ENCODE data around the gene METTL18. TPM values are rescaled to one million over a fixed set of nuclear protein-coding genes. Genes with fewer than 3 reads are reported as not detected.

Gene METTL18
- total RNA-seq, 1 donor from 2014 or later, result 12.7 TPM

- no peak for TF ChIP-seq CTCF (IDR thresholded peaks at IDR 0.05; ENCODE audit: unreplicated experiment)
- Mint-ChIP-seq H3K9me3 (ENCODE audit: low read depth) (peaks cover 16% of the 10 kb centered on the region), H3K4me3 (ENCODE audit: low read depth) (no peak overlapping the region), H3K27ac (no peak overlapping the region), H3K36me3 (ENCODE audit: insufficient read depth) (peaks cover 1% of the 10 kb centered on the region), H3K27me3 (no peaks in the 10 kb centered on the region), H3K4me1 (ENCODE audit: low read depth) (peaks cover 20% of the 10 kb centered on the region)
- no peak for DNase-seq (ENCODE audit: low spot score, unreplicated experiment)
These were observed 32.0 kb downstream of the METTL18 start for GRCh38 chr1:169762699-169763098.

DNA sequence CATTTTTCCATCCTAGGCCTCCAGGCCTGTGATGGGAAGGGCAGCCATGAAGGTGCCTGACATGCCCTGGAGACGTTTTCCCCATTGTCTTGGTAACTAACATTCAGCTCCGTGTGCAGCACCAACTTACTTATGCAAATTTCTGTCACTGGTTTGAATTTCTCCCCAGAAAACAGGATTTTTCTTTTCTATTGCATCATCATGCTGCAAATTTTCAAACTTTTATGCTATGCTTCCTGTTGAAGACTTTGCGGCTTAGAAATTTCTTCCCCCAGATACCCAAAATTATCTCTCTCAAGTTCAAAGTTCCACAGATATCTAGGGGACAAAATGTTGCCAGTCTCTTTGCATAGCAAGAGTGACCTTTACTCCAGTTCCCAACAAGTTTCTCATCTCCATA is 35.7 kb downstream of the METTL18 start:
- DNase-seq (ENCODE audit: low spot score, unreplicated experiment), result no peak
- Mint-ChIP-seq H3K27ac (no peak overlapping the region), H3K4me3 (ENCODE audit: low read depth) (no peak overlapping the region), H3K9me3 (ENCODE audit: low read depth) (peaks cover 16% of the 10 kb centered on the region), H3K27me3 (no peaks in the 10 kb centered on the region), H3K4me1 (ENCODE audit: low read depth) (no peaks in the 10 kb centered on the region), H3K36me3 (ENCODE audit: insufficient read depth) (peaks cover 1% of the 10 kb centered on the region)
- no peak for TF ChIP-seq CTCF (IDR thresholded peaks at IDR 0.05; ENCODE audit: unreplicated experiment)

DNA sequence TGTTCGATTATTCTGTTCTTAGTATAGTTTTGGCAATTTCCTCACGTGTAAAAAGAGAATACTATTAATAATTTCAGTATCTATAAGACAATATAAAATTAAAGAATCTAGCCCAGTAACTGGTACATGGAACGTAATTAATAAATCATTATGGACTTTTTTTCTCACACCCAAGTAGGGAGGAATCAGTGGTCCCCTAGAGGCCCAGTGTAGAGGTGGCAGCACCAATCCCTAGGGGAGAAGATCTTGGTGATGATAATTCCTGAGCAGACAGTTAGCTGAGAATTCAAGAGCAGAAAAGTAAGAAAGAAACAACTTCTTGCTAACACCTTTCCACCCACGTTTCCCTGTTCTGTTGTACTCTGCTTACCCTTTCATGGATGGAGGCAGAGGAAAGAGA is 41.2 kb downstream of the METTL18 start:
- Mint-ChIP-seq H3K27ac (no peak overlapping the region), H3K4me3 (ENCODE audit: low read depth) (no peak overlapping the region), H3K36me3 (ENCODE audit: insufficient read depth) (no peaks in the 10 kb centered on the region), H3K4me1 (ENCODE audit: low read depth) (no peaks in the 10 kb centered on the region), H3K9me3 (ENCODE audit: low read depth) (no peaks in the 10 kb centered on the region), H3K27me3 (no peaks in the 10 kb centered on the region)
- no peak for DNase-seq (ENCODE audit: low spot score, unreplicated experiment)
- no peak for TF ChIP-seq CTCF (IDR thresholded peaks at IDR 0.05; ENCODE audit: unreplicated experiment)

GRCh38 chr1:169750041-169750440 is 44.7 kb downstream of the METTL18 start:
- H3K27me3 Mint-ChIP-seq, result no peaks in the 10 kb centered on the region
- peaks cover 3% of the 10 kb centered on the region for H3K4me1 Mint-ChIP-seq (ENCODE audit: low read depth)
- no peak overlapping the region for H3K27ac Mint-ChIP-seq
- no peak for DNase-seq (ENCODE audit: low spot score, unreplicated experiment)
- H3K36me3 Mint-ChIP-seq (ENCODE audit: insufficient read depth), result no peaks in the 10 kb centered on the region
- H3K4me3 Mint-ChIP-seq (ENCODE audit: low read depth), result no peak overlapping the region
- no peaks in the 10 kb centered on the region for H3K9me3 Mint-ChIP-seq (ENCODE audit: low read depth)
- no peak for TF ChIP-seq CTCF (IDR thresholded peaks at IDR 0.05; ENCODE audit: unreplicated experiment)

GRCh38 chr1:169746550-169746949 is 48.2 kb downstream of the METTL18 start:
- Mint-ChIP-seq H3K36me3 (ENCODE audit: insufficient read depth) (no peaks in the 10 kb centered on the region), H3K27me3 (no peaks in the 10 kb centered on the region), H3K4me1 (ENCODE audit: low read depth) (peaks cover 3% of the 10 kb centered on the region), H3K9me3 (ENCODE audit: low read depth) (peaks cover 6% of the 10 kb centered on the region), H3K27ac (no peak overlapping the region), H3K4me3 (ENCODE audit: low read depth) (no peak overlapping the region)
- no peak for TF ChIP-seq CTCF (IDR thresholded peaks at IDR 0.05; ENCODE audit: unreplicated experiment)
- DNase-seq (ENCODE audit: low spot score, unreplicated experiment), result no peak

Measured in progenitor cell of endocrine pancreas (in vitro differentiated cells).